Lower leg skin (tissue), 4 donors: Measurements from ENCODE around the gene UTRN. TPM values are rescaled to one million over a fixed set of nuclear protein-coding genes. Genes with fewer than 3 reads are reported as not detected.

Experiments used
- DNase-seq, 2 donors: peaks; one replicate each; pipeline ENCODE4 v3.0.0-alpha.2; 2019; ENCODE audit warnings: low spot score in 2 of 2
- H3K4me3 ChIP-seq: fragments of 200-600 bp; sonication (generic); 2 replicates; pipeline ENCODE4 v1.5.1; 2017; ENCODE audit warnings: mild to moderate bottlenecking, low read depth; ENCODE audit not compliant: poor library complexity, severe bottlenecking
- POLR2A ChIP-seq, 2 donors: fragments of 450-650 bp; IDR thresholded peaks; one replicate each; pipeline ENCODE4 v1.6.1; 2016 to 2017; ENCODE audit warnings: antibody characterized with exemption in 2 of 2, mild to moderate bottlenecking in 1 of 2, moderate library complexity in 1 of 2
- WGBS, 2 donors: methylation state at CpG; one replicate each; pipeline ENCODE4 v1.1.5; 2018; 5-methylcytosine and 5-hydroxymethylcytosine counted together
- intact Hi-C: fragments of 100-400 bp; cut with DNase I; formaldehyde crosslinking; loops from one replicate; pipeline ENCODE4 v1.15.0; 2023; ENCODE audit warnings: low total_unique reads
- total RNA-seq, 4 donors: library from RNA; depleted of rRNA; stranded (reverse); fragments of >200 nt; gene quantifications; one replicate each; pipeline ENCODE4 v1.1.0, GENCODE V29; 2016
- TF ChIP-seq, protein P1 (sequence below), 3 donors: fragments of 450-650 bp; IDR thresholded peaks; one replicate each; pipeline ENCODE4 v1.5.1; 2016; ENCODE audit warnings: antibody characterized with exemption in 3 of 3, mild to moderate bottlenecking in 3 of 3, moderate library complexity in 2 of 3

UTRN gene
- total RNA-seq, 4 donors from 2014 or later = 88.7 to 149 (median 132) TPM

DNA sequence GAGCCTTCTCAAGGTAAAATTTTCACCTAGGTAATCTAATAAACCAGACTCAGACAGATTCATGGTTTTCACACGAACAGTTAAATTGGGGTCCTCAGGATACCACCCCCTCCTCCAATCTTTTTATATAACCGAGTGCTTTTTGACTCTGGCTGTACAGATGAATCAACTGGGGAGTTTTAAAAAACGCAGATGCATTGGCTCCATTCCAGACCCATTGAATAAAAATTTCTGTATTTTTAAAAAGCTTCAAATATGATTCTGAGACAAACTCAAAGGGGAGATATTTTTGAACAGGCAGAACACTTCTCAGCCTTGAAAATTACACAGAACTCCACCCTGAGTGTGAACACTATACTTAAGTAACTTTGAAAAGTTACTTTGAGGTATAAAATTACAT is 7.2 kb downstream of the UTRN start:
- no peak overlapping the region for H3K4me3 ChIP-seq
- no peak for DNase-seq
- intact Hi-C loops = loop anchor here (10.0 kb wide), 1 partner anchor 192 kb away; no protein-coding TSS in a partner anchor
- TF ChIP-seq, protein P1, sequence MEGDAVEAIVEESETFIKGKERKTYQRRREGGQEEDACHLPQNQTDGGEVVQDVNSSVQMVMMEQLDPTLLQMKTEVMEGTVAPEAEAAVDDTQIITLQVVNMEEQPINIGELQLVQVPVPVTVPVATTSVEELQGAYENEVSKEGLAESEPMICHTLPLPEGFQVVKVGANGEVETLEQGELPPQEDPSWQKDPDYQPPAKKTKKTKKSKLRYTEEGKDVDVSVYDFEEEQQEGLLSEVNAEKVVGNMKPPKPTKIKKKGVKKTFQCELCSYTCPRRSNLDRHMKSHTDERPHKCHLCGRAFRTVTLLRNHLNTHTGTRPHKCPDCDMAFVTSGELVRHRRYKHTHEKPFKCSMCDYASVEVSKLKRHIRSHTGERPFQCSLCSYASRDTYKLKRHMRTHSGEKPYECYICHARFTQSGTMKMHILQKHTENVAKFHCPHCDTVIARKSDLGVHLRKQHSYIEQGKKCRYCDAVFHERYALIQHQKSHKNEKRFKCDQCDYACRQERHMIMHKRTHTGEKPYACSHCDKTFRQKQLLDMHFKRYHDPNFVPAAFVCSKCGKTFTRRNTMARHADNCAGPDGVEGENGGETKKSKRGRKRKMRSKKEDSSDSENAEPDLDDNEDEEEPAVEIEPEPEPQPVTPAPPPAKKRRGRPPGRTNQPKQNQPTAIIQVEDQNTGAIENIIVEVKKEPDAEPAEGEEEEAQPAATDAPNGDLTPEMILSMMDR (IDR thresholded peaks at IDR 0.05) = no peak
- no peak for TF ChIP-seq POLR2A (IDR thresholded peaks at IDR 0.05)
- 66 to 71% methylated on average over 3 of the region's 3 CpGs for WGBS, 2 donors

DNA sequence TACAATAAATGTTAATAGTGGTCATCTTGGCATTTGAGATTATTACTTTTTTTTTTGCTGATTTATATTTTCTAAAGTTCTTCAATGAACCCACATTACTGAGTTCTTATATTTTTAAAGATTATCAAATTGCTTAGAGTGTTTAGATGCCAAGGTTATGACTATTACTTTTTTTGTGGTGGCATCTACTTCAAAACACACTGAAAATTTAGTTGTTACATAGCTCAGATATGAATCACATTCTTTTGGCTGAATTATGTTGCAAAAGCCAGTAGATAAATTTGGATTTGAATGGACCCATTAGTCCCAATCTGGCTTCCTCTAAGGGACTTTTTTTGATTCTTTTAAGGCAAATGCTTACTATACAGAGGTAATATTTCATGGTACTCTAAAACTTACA is 8.9 kb downstream of the UTRN start:
- DNase-seq = no peak
- TF ChIP-seq, protein P1 (IDR thresholded peaks at IDR 0.05) = no peak
- no peak for TF ChIP-seq POLR2A (IDR thresholded peaks at IDR 0.05)
- intact Hi-C loops = loop anchor here (10.0 kb wide), 1 partner anchor 191 kb away; no protein-coding TSS in a partner anchor

DNA sequence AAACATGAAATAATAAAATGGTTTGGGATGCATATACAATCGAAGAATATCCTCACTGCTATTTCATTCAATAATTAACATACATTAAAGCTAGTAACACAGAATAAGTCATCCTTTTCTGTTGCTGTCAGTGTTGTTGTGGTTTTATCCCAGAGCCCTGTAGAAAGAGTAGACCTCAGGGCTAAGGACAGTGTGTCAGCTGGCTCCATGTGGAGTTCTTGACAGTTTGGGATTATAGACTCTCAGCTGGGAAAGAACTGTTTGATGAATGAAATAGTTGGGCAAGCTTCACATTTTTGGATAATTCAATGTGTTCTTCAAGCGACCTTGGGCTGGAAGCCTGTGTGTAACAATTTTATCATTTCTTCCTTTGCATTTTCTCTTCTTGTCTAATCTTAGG is 10.1 kb downstream of the UTRN start:
- no peak overlapping the region for H3K4me3 ChIP-seq
- intact Hi-C loops = loop anchor here (10.0 kb wide), 1 partner anchor 190 kb away; no protein-coding TSS in a partner anchor

More for the DNA sequence above, 8.9 kb downstream of the UTRN start:
- no peak overlapping the region for H3K4me3 ChIP-seq

DNA sequence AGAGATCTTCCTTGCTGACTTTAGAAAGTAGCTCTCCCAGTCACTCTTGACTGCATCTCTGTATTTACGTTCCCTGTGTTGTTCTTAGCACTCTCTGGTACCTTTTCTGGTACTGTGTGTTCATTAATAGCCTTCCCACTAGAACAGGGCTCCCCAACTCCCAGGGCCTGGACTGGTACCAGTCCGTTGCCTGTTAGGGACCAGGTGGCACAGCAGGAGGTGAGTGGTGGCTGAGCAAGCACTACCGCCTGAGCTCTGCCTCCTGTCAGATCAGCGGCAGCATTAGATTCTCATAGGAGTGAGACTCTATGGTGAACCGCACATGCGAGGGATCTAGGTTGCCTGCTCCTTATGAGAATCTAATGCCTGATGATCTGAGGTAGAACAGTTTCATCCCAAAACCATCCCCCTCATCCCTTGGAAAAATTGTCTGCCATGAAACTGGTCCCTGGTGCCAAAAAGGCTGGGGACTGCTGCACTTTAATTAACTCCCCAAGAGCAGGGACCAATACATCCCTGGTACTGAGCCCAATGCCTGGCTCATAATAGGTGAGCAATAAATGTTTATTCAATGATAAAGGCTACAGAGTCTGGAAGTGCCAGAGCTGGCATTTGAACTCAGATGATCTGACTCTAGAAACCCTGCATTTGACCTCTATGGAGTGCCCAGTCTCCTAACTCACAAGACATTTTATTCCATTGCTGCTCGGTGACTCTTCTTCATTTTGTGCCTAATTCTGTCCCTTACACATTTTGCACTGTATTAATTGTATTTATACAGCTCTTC is 11.0 kb downstream of the UTRN start:
- no peak for DNase-seq
- TF ChIP-seq, protein P1 (IDR thresholded peaks at IDR 0.05) = no peak
- no peak for TF ChIP-seq POLR2A (IDR thresholded peaks at IDR 0.05)
- WGBS, 2 donors = 94 to 97% methylated on average over 7 of the region's 7 CpGs
- intact Hi-C loops = loop anchor here (10.0 kb wide), 1 partner anchor 189 kb away; no protein-coding TSS in a partner anchor
- no peak overlapping the region for H3K4me3 ChIP-seq

More for the DNA sequence above, 10.1 kb downstream of the UTRN start:
- no peak for DNase-seq
- TF ChIP-seq, protein P1 (IDR thresholded peaks at IDR 0.05) = no peak
- TF ChIP-seq POLR2A (IDR thresholded peaks at IDR 0.05) = no peak
- 93 to 95% methylated on average over 2 of the region's 2 CpGs for WGBS, 2 donors

DNA sequence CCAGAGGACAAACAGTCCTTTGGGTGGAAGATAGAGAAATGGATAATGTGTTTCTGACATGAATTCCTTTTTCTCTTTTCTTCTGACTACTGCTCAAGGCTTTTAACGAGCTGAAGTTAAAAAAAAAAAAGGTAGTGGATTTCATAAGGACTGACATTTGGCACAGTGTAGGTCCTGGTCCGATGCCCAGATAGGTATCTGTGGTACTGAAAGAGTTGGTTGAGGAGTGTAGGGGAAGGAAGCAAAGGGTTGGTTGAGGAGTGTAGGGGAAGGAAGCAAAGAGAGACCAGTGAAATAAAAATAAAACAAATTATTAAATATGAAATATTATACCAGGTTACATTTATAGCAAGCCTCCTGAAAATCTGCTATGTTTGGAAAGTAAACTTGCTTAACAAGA is 11.8 kb downstream of the UTRN start:
- DNase-seq = peak in 1 of 2 donors; percentile 25
- TF ChIP-seq, protein P1 (IDR thresholded peaks at IDR 0.05) = no peak
- TF ChIP-seq POLR2A (IDR thresholded peaks at IDR 0.05) = no peak
- intact Hi-C loops = loop anchor here (10.0 kb wide), 1 partner anchor 188 kb away; no protein-coding TSS in a partner anchor
- no peak overlapping the region for H3K4me3 ChIP-seq
- 30 to 39% methylated on average over 2 of the region's 2 CpGs for WGBS, 2 donors
